PFSK-1 (cell line): Measurements from ENCODE around the gene KCNMA1.

Experiments
- FOXP2 ChIP-seq: optimal IDR thresholded peaks from 2 replicates; pipeline ENCODE3; 2011; ENCODE audit warnings: borderline replicate concordance, control low read depth, inconsistent platforms; ENCODE audit not compliant: insufficient read depth; ENCODE audit errors: extremely low read length, extremely low read depth
- POLR2AphosphoS5 ChIP-seq: IDR thresholded peaks from 2 replicates; pipeline ENCODE4 v1.6.1; 2012; ENCODE audit warnings: low read depth, mild to moderate bottlenecking, control low read depth, low read length, moderate library complexity
- SIN3A ChIP-seq: IDR thresholded peaks from 2 replicates; pipeline ENCODE4 v1.6.1; 2012; ENCODE audit warnings: mild to moderate bottlenecking, low read length, moderate library complexity, borderline replicate concordance; ENCODE audit not compliant: insufficient read depth
- TAF1 ChIP-seq: IDR thresholded peaks from 2 replicates; pipeline ENCODE4 v1.6.1; 2012; ENCODE audit warnings: low read length, control low read depth, borderline replicate concordance; ENCODE audit not compliant: insufficient read depth
- TF ChIP-seq, protein P1 (sequence below), 2 experiments: IDR thresholded peaks; 2 replicates each; pipeline versions ENCODE4 v1.6.1 to v1.8.0; 2011 to 2012; ENCODE audit warnings: low read depth in 2 of 2, low read length in 2 of 2, control low read depth in 1 of 2, inconsistent platforms in 1 of 2, mild to moderate bottlenecking in 1 of 2, moderate library complexity in 1 of 2; ENCODE audit not compliant: insufficient read depth in 1 of 2

The KCNMA1 gene

DNA sequence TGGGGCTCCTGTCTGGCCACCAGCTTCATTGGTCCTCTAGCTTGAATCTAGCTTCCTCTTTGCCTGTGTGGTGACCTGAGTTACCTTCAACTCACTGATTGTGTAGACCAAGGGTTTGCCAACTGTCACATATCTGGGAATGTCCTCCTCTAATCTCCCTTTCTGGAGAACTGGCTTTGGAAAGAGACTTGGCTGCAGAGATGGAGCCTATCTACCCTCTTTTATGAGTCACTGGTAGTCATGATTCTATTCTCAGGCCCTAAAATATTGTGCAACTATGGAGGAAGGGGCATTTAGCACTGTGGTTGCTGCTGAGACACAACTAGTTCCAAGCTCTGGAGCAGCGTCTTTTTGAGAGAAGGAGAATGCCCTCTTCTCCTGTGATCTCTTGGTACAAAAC is 691.3 kb downstream of the KCNMA1 start:
- no peak for TF ChIP-seq TAF1
- no peak for TF ChIP-seq POLR2AphosphoS5
- no peak for TF ChIP-seq SIN3A
- TF ChIP-seq FOXP2: no peak

DNA sequence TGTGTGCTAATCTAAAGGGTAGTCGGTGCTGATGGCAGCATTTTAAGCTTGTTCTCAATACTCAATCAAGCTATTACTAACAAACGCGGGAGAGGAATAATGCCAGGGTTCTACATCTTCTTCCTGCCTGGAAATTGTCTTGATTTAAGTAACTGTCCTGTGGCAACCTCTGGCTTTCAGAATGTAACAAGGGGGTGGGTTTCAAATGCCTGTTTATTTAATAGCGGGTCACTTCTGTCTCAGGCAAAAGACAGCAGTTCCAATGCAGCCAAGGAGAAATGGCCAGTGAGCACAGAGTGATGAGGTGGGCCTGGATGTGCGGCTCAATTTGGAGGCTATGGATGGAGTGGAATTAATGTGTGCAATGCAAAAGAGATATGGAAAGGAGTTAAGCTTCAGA is 692.4 kb downstream of the KCNMA1 start:
- TF ChIP-seq TAF1 (no peak), SIN3A (no peak), FOXP2 (no peak), POLR2AphosphoS5 (no peak)
- TF ChIP-seq, protein P1, sequence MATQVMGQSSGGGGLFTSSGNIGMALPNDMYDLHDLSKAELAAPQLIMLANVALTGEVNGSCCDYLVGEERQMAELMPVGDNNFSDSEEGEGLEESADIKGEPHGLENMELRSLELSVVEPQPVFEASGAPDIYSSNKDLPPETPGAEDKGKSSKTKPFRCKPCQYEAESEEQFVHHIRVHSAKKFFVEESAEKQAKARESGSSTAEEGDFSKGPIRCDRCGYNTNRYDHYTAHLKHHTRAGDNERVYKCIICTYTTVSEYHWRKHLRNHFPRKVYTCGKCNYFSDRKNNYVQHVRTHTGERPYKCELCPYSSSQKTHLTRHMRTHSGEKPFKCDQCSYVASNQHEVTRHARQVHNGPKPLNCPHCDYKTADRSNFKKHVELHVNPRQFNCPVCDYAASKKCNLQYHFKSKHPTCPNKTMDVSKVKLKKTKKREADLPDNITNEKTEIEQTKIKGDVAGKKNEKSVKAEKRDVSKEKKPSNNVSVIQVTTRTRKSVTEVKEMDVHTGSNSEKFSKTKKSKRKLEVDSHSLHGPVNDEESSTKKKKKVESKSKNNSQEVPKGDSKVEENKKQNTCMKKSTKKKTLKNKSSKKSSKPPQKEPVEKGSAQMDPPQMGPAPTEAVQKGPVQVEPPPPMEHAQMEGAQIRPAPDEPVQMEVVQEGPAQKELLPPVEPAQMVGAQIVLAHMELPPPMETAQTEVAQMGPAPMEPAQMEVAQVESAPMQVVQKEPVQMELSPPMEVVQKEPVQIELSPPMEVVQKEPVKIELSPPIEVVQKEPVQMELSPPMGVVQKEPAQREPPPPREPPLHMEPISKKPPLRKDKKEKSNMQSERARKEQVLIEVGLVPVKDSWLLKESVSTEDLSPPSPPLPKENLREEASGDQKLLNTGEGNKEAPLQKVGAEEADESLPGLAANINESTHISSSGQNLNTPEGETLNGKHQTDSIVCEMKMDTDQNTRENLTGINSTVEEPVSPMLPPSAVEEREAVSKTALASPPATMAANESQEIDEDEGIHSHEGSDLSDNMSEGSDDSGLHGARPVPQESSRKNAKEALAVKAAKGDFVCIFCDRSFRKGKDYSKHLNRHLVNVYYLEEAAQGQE (IDR thresholded peaks at IDR 0.05; ENCODE audit: insufficient read depth in 1 of 2, low read depth in 2 of 2, low read length in 2 of 2): no peak

DNA sequence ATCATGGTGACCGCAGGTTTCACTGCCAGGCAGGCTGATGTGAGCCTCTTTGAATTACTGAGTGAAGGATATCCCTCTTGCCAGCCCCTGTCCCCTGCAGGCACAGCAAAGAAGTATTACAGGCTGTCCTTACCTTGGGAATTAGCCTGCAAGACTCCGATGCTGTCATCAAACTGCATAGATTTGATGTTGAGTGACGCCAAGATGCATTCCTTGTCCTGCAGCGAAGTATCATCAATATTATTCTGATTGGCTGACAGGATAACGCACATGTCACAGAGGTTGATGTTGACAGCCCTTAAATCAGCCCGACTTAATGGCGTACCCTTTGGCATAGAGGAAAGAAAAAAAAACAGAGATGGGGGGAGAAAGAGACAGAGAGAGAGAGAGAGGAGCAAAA is 693.0 kb downstream of the KCNMA1 start:
- TF ChIP-seq TAF1 (no peak), FOXP2 (no peak), POLR2AphosphoS5 (no peak), SIN3A (no peak)
- TF ChIP-seq, protein P1 (IDR thresholded peaks at IDR 0.05; ENCODE audit: insufficient read depth in 1 of 2, low read depth in 2 of 2, low read length in 2 of 2): no peak

DNA sequence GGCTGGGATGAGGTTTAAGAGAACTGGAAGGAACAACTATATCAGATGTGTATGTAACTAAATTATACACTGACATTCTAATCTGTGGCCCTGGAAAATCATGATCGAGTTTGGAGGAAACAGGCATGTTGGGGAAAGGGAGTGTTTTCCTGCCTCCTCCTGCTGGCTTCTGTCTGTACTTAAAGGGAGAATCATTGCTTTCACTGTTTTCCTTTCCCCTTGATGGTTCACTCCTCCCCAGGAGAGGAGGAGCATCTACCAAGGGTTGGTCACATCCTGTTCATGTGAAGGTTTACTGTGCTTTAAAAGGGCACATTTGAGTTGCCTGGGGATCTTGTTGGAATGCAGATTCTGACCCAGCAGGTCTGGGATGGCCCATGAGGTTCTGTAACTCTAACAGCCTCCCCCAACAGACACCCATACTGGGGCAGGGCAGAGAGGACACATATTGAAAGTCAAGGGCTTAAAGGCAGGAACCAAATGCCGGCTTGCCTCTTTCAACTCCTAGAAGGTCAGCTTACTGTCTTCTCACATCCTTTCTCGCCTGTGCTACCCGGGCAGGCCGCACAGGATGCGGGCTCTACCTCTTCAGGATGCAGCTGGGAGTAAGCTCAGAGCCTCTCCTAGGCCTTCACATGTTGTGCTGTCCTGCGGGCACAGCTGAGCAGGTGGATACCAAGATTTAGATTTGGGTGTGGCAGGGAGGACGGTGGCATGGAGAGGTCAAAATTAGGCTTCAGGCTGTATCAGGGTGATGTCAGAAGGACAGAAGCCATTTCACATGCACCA is 694.8 kb downstream of the KCNMA1 start:
- no peak for TF ChIP-seq SIN3A
- TF ChIP-seq TAF1: no peak
- TF ChIP-seq, protein P1 (IDR thresholded peaks at IDR 0.05; ENCODE audit: insufficient read depth in 1 of 2, low read depth in 2 of 2, low read length in 2 of 2): no peak
- no peak for TF ChIP-seq FOXP2
- no peak for TF ChIP-seq POLR2AphosphoS5

DNA sequence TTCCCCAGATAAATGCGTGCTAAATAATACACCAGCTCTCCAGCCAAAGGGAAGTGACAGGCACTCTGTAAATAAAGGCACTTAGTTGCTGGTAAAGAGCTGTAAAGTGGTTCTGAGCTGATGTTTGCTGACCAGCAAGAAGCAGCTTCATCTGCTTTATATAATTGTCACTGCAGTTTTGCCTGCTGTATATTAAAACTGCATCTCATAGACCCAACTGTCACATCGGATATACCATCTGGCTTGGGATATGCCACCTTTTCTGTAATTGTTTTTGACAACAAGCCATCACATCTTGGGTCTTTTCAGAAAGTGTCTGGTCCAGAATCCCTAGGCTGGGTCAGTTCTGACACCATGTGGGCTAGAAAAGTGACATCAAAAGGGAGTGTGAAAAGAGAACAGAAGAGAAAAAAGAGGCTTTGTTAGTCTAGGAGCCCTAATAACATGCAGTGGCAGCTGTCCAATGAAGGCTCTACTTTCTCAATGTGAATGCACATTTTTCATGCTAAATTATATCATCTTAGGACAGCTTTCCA is 697.6 kb downstream of the KCNMA1 start:
- no peak for TF ChIP-seq FOXP2
- no peak for TF ChIP-seq TAF1
- no peak for TF ChIP-seq POLR2AphosphoS5
- TF ChIP-seq, protein P1 (IDR thresholded peaks at IDR 0.05; ENCODE audit: insufficient read depth in 1 of 2, low read depth in 2 of 2, low read length in 2 of 2): no peak
